OCI-LY3 (cell line): ENCODE data around the gene ANKRD37.

Experiments used
- H2AFZ ChIP-seq: fragments of 200-600, 300-600 bp; shearing (Covaris generic); 2 replicates; pipeline ENCODE4 v1.6.0; 2014; ENCODE audit warnings: antibody characterized with exemption, low read depth, low read length
- H3K27ac ChIP-seq: fragments of 200-600, 300-600 bp; sonication (generic); 2 replicates; pipeline ENCODE4 v1.5.1; 2014; ENCODE audit warnings: mild to moderate bottlenecking, low read length, moderate library complexity, mixed read lengths
- H3K27me3 ChIP-seq: fragments of 200-600, 300-600 bp; sonication (generic); 2 replicates; pipeline ENCODE4 v1.6.1; 2014; ENCODE audit warnings: low read depth, low read length, mixed read lengths
- H3K36me3 ChIP-seq: fragments of 200-600, 300-600 bp; sonication (generic); replicated peaks from 2 replicates; pipeline ENCODE3; 2014; ENCODE audit warnings: low read depth, low read length, mixed read lengths
- H3K4me1 ChIP-seq: fragments of 300-600, 200-600 bp; sonication (generic); 2 replicates; pipeline ENCODE4 v1.6.1; 2014; ENCODE audit warnings: low read length, mixed read lengths
- H3K4me2 ChIP-seq: fragments of 200-600, 300-600 bp; sonication (generic); 2 replicates; pipeline ENCODE4 v1.6.1; 2014; ENCODE audit warnings: low read length, mixed read lengths
- H3K4me3 ChIP-seq: fragments of 300-600, 200-600 bp; sonication (generic); 2 replicates; pipeline ENCODE4 v1.5.1; 2014; ENCODE audit warnings: antibody characterized with exemption, mild to moderate bottlenecking, low read length, moderate library complexity
- H3K79me2 ChIP-seq: fragments of 300-600, 200-600 bp; shearing (Covaris generic); 2 replicates; pipeline ENCODE4 v1.6.1; 2014; ENCODE audit warnings: mild to moderate bottlenecking, low read length, mixed read lengths
- H3K9ac ChIP-seq: fragments of 300-600, 200-600 bp; shearing (Covaris generic); 2 replicates; pipeline ENCODE4 v1.6.0; 2014; ENCODE audit warnings: mild to moderate bottlenecking, low read length, moderate library complexity
- H3K9me3 ChIP-seq: fragments of 200-600, 300-600 bp; shearing (Covaris generic); 2 replicates; pipeline ENCODE4 v1.6.1; 2014; ENCODE audit warnings: low read length, mixed read lengths; ENCODE audit not compliant: insufficient read depth
- H4K20me1 ChIP-seq: fragments of 200-600, 300-600 bp; sonication (generic); 2 replicates; pipeline ENCODE4 v1.6.1; 2016; ENCODE audit warnings: low read length, mixed read lengths; ENCODE audit not compliant: insufficient read depth
- EZH2phosphoT487 ChIP-seq: fragments of 200-600 bp; shearing (Covaris generic); IDR thresholded peaks from 2 replicates; pipeline ENCODE4 v1.6.1; 2018; ENCODE audit warnings: antibody characterized with exemption, mixed run types, low read depth
- TF ChIP-seq, protein P1 (sequence below): fragments of 200-600, 300-600 bp; sonication (generic); IDR thresholded peaks from 2 replicates; pipeline ENCODE4 v1.5.1; 2014; ENCODE audit warnings: antibody characterized with exemption, low read length, low read depth

Gene ANKRD37

GRCh38 chr4:185363251-185363650 is 33.4 kb upstream of the ANKRD37 start:
- Histone ChIP-seq H3K27me3 (no peaks in the 10 kb centered on the region), H3K4me3 (no peak overlapping the region), H3K36me3 (no peaks in the 10 kb centered on the region), H3K27ac (no peak overlapping the region), H3K4me1 (peaks cover 7% of the 10 kb centered on the region), H3K79me2 (no peaks in the 10 kb centered on the region), H3K9ac (no peak overlapping the region), H3K4me2 (no peak overlapping the region), H3K9me3 (no peaks in the 10 kb centered on the region), H4K20me1 (no peaks in the 10 kb centered on the region), H2AFZ (no peak overlapping the region)
- no peak for TF ChIP-seq EZH2phosphoT487
- TF ChIP-seq, protein P1, sequence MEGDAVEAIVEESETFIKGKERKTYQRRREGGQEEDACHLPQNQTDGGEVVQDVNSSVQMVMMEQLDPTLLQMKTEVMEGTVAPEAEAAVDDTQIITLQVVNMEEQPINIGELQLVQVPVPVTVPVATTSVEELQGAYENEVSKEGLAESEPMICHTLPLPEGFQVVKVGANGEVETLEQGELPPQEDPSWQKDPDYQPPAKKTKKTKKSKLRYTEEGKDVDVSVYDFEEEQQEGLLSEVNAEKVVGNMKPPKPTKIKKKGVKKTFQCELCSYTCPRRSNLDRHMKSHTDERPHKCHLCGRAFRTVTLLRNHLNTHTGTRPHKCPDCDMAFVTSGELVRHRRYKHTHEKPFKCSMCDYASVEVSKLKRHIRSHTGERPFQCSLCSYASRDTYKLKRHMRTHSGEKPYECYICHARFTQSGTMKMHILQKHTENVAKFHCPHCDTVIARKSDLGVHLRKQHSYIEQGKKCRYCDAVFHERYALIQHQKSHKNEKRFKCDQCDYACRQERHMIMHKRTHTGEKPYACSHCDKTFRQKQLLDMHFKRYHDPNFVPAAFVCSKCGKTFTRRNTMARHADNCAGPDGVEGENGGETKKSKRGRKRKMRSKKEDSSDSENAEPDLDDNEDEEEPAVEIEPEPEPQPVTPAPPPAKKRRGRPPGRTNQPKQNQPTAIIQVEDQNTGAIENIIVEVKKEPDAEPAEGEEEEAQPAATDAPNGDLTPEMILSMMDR: no peak

DNA sequence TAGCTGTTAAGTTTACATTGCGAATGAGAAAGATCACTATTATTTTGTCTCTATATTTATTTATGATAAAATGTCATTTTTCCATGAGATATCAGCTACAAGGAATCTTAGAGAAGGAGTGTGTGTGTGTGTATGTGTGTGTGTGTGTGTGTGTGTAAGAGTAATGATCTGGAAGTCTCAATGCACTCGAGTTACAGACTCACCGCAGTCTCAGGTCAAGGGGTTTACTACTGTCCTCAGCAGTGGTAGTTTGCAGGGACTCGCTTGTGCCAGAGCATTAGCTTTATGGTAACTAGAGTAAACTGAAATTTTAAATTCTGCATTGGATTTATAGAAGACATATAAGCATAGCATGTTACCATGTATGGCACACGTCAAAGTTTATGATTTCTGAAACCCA is 31.8 kb upstream of the ANKRD37 start:
- Histone ChIP-seq H3K4me2 (no peak overlapping the region), H3K9ac (no peak overlapping the region), H3K9me3 (no peaks in the 10 kb centered on the region), H3K36me3 (no peaks in the 10 kb centered on the region), H2AFZ (no peak overlapping the region), H4K20me1 (no peaks in the 10 kb centered on the region), H3K4me1 (no peaks in the 10 kb centered on the region), H3K27ac (no peak overlapping the region), H3K4me3 (no peak overlapping the region), H3K79me2 (no peaks in the 10 kb centered on the region), H3K27me3 (no peaks in the 10 kb centered on the region)
- TF ChIP-seq, protein P1: no peak
- TF ChIP-seq EZH2phosphoT487: no peak

GRCh38 chr4:185369731-185370130 is 26.9 kb upstream of the ANKRD37 start:
- H3K36me3 ChIP-seq: no peaks in the 10 kb centered on the region
- H3K4me1 ChIP-seq: no peaks in the 10 kb centered on the region
- no peak overlapping the region for H3K4me3 ChIP-seq
- H3K4me2 ChIP-seq: no peak overlapping the region
- H3K79me2 ChIP-seq: no peaks in the 10 kb centered on the region
- H3K9me3 ChIP-seq: no peaks in the 10 kb centered on the region
- no peaks in the 10 kb centered on the region for H4K20me1 ChIP-seq
- H2AFZ ChIP-seq: no peak overlapping the region
- H3K9ac ChIP-seq: no peak overlapping the region
- no peak overlapping the region for H3K27ac ChIP-seq
- TF ChIP-seq, protein P1: no peak
- no peak for TF ChIP-seq EZH2phosphoT487
- H3K27me3 ChIP-seq: no peaks in the 10 kb centered on the region

- Histone ChIP-seq H3K9me3 (no peaks in the 10 kb centered on the region), H3K79me2 (no peaks in the 10 kb centered on the region), H4K20me1 (no peaks in the 10 kb centered on the region), H2AFZ (no peak overlapping the region), H3K27ac (no peak overlapping the region), H3K9ac (no peak overlapping the region), H3K4me1 (no peaks in the 10 kb centered on the region), H3K4me2 (no peak overlapping the region), H3K27me3 (no peaks in the 10 kb centered on the region), H3K36me3 (no peaks in the 10 kb centered on the region), H3K4me3 (no peak overlapping the region)
- TF ChIP-seq, protein P1: no peak
- no peak for TF ChIP-seq EZH2phosphoT487
These were observed 26.2 kb upstream of the ANKRD37 start for GRCh38 chr4:185370268-185370949.
